SU-DHL-6 (cell line): Measurements from ENCODE around the gene TEAD1.

ENCODE experiments used
- H2AFZ ChIP-seq: fragments of 200-600 bp; sonication (generic); 2 replicates; pipeline ENCODE4 v1.6.1; 2014; ENCODE audit warnings: low read depth, mild to moderate bottlenecking, moderate library complexity, mixed read lengths, antibody characterized with exemption, low read length; ENCODE audit not compliant: severe bottlenecking
- H3F3A ChIP-seq: fragments of 200-600 bp; shearing (Covaris generic); 2 replicates; pipeline ENCODE4 v1.6.0; 2016; ENCODE audit warnings: antibody characterized with exemption, mild to moderate bottlenecking; ENCODE audit not compliant: insufficient read depth
- H3K27ac ChIP-seq: fragments of 200-600 bp; sonication (generic); 2 replicates; pipeline ENCODE4 v1.5.1; 2016; ENCODE audit warnings: low read depth, mild to moderate bottlenecking, low read length, moderate library complexity, mixed read lengths
- H3K27me3 ChIP-seq: fragments of 200-600 bp; sonication (generic), shearing (Covaris generic); 2 replicates; pipeline ENCODE4 v1.6.0; 2014; ENCODE audit warnings: mild to moderate bottlenecking, low read length
- H3K36me3 ChIP-seq: fragments of 200-600 bp; sonication (generic); 2 replicates; pipeline ENCODE4 v1.6.1; 2014; ENCODE audit warnings: mild to moderate bottlenecking, low read length, mixed read lengths
- H3K4me2 ChIP-seq: fragments of 300-600, 200-600 bp; shearing (Covaris generic), sonication (generic); 2 replicates; pipeline ENCODE4 v1.6.0; 2014; ENCODE audit warnings: low read length, low read depth, mild to moderate bottlenecking; ENCODE audit not compliant: poor library complexity, severe bottlenecking
- H3K4me3 ChIP-seq: fragments of 200-600 bp; sonication (generic); 2 replicates; pipeline ENCODE4 v1.5.1; 2014; ENCODE audit warnings: antibody characterized with exemption, low read length, mild to moderate bottlenecking, mixed read lengths; ENCODE audit not compliant: insufficient read depth, poor library complexity, severe bottlenecking
- H3K79me2 ChIP-seq: fragments of 200-600 bp; sonication (generic); 2 replicates; pipeline ENCODE4 v1.6.1; 2014; ENCODE audit warnings: mild to moderate bottlenecking, low read length, moderate library complexity; ENCODE audit not compliant: insufficient read depth
- H3K9ac ChIP-seq: fragments of 200-600 bp; sonication (generic); 2 replicates; pipeline ENCODE4 v1.7.0; 2014; ENCODE audit warnings: mild to moderate bottlenecking, low read length
- H3K9me2 ChIP-seq: fragments of 200-600 bp; sonication (generic); replicated peaks from 2 replicates; pipeline ENCODE4 v1.6.1; 2014; ENCODE audit warnings: low read length; ENCODE audit not compliant: insufficient read depth
- H3K9me3 ChIP-seq: fragments of 200-600 bp; sonication (generic); 2 replicates; pipeline ENCODE4 v1.6.1; 2014; ENCODE audit warnings: low read length, mixed read lengths; ENCODE audit not compliant: insufficient read depth
- H4K20me1 ChIP-seq: fragments of 200-600 bp; sonication (generic); 2 replicates; pipeline ENCODE4 v1.6.1; 2014; ENCODE audit warnings: low read depth, mild to moderate bottlenecking, antibody characterized with exemption, low read length, moderate library complexity, mixed read lengths
- EZH2phosphoT487 ChIP-seq: fragments of 200-600 bp; sonication (generic), shearing (Covaris generic); conservative IDR thresholded peaks from 2 replicates; pipeline ENCODE4 v1.6.1; 2018; ENCODE audit warnings: mild to moderate bottlenecking, antibody characterized with exemption, low read length, moderate library complexity, mixed read lengths
- TF ChIP-seq, protein P1 (sequence below): fragments of 200-600 bp; sonication (generic); IDR thresholded peaks from one replicate; pipeline ENCODE4 v1.5.1; 2017; ENCODE audit warnings: antibody characterized with exemption, mild to moderate bottlenecking, low read length, moderate library complexity; ENCODE audit not compliant: insufficient read depth, poor library complexity, severe bottlenecking

TEAD1 gene

GRCh38 chr11:12765428-12765827 is 91.2 kb downstream of the TEAD1 start:
- Histone ChIP-seq H3K9me3 (no peaks in the 10 kb centered on the region), H2AFZ (no peak overlapping the region), H3K36me3 (no peaks in the 10 kb centered on the region), H3K4me2 (no peak overlapping the region), H3F3A (no peaks in the 10 kb centered on the region), H3K9me2 (no peaks in the 10 kb centered on the region), H3K79me2 (no peaks in the 10 kb centered on the region), H3K27me3 (no peaks in the 10 kb centered on the region), H3K27ac (no peak overlapping the region), H4K20me1 (no peaks in the 10 kb centered on the region), H3K9ac (no peak overlapping the region), H3K4me3 (no peak overlapping the region)
- TF ChIP-seq, protein P1, sequence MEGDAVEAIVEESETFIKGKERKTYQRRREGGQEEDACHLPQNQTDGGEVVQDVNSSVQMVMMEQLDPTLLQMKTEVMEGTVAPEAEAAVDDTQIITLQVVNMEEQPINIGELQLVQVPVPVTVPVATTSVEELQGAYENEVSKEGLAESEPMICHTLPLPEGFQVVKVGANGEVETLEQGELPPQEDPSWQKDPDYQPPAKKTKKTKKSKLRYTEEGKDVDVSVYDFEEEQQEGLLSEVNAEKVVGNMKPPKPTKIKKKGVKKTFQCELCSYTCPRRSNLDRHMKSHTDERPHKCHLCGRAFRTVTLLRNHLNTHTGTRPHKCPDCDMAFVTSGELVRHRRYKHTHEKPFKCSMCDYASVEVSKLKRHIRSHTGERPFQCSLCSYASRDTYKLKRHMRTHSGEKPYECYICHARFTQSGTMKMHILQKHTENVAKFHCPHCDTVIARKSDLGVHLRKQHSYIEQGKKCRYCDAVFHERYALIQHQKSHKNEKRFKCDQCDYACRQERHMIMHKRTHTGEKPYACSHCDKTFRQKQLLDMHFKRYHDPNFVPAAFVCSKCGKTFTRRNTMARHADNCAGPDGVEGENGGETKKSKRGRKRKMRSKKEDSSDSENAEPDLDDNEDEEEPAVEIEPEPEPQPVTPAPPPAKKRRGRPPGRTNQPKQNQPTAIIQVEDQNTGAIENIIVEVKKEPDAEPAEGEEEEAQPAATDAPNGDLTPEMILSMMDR: no peak
- TF ChIP-seq EZH2phosphoT487: no peak

DNA sequence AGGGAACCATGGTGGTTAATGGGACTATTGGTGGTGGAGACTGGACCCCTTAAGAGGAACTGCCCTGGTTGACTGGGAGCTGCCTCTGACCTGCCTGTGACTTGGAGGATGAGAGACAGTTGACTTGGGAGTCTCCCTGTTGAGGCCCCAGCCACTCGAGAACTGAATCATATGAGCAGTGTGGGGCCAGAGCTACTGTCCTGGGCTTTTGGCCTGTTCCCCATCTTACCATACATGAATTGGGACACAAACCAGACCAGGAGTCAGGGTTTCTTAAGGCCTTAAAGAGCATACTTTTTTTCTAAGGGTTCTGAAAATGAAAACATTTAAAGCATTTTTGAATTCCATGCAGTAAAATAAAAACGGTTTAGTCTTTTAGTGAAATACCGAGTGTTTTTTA is 92.8 kb downstream of the TEAD1 start:
- Histone ChIP-seq H3K4me2 (no peak overlapping the region), H3F3A (no peaks in the 10 kb centered on the region), H3K27ac (no peak overlapping the region), H3K79me2 (no peaks in the 10 kb centered on the region), H3K9me2 (no peaks in the 10 kb centered on the region), H4K20me1 (no peaks in the 10 kb centered on the region), H3K9ac (no peak overlapping the region), H2AFZ (no peak overlapping the region), H3K36me3 (no peaks in the 10 kb centered on the region), H3K4me3 (no peak overlapping the region), H3K9me3 (no peaks in the 10 kb centered on the region), H3K27me3 (no peaks in the 10 kb centered on the region)
- TF ChIP-seq EZH2phosphoT487: no peak
- TF ChIP-seq, protein P1: no peak

DNA sequence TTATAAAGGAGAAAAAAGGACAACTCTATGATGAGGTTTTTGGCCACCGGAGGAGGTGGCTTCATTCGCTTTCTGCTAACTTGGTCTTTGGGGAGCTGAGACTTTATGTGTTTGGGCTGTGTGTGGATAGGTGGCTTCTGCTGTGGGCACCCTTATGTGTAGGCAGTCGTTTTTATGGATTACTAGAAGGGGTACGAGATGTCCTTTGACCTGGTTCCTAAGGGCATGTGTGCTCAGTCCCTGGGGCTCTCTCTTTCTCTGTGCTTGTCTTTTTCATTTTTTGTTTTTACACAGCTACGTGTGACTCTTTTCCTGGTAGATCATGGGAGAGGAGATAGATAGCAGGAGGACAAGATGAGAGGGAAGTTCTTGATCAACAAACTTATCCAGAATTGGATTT is 93.4 kb downstream of the TEAD1 start:
- TF ChIP-seq, protein P1: no peak
- no peak for TF ChIP-seq EZH2phosphoT487
- Histone ChIP-seq H3K9me2 (no peaks in the 10 kb centered on the region), H3K36me3 (no peaks in the 10 kb centered on the region), H2AFZ (no peak overlapping the region), H3F3A (no peaks in the 10 kb centered on the region), H3K9me3 (no peaks in the 10 kb centered on the region), H3K27ac (no peak overlapping the region), H3K9ac (no peak overlapping the region), H3K4me2 (no peak overlapping the region), H3K79me2 (no peaks in the 10 kb centered on the region), H3K4me3 (no peak overlapping the region), H4K20me1 (no peaks in the 10 kb centered on the region), H3K27me3 (no peaks in the 10 kb centered on the region)
